ENCODE results near the gene TRAM2. TPM values are rescaled to one million over a fixed set of nuclear protein-coding genes. Genes with fewer than 3 reads are reported as not detected.
A peak's percentile ranks its signal among the peaks of the same experiment; 100 is the strongest.
"Not testable (repeated sequence)": the region's sequence is repeated elsewhere in the genome, so short reads cannot be mapped to it uniquely, and the experiment has no call there.

TRAM2 gene
- total RNA-seq, 1 experiment from 2014 or later, result 12.8 TPM

GRCh38 chr6:52482903-52483670, 93.8 kb downstream of the TRAM2 start:
- Mint-ChIP-seq H3K36me3 (ENCODE audit: insufficient read depth, unreplicated experiment) (no peaks in the 10 kb centered on the region), H3K4me3 (ENCODE audit: low read depth, unreplicated experiment) (no peak overlapping the region), H3K27me3 (ENCODE audit: unreplicated experiment) (no peaks in the 10 kb centered on the region), H3K9me3 (ENCODE audit: low read depth, unreplicated experiment) (no peaks in the 10 kb centered on the region), H3K4me1 (ENCODE audit: low read depth, unreplicated experiment) (peaks cover 27% of the 10 kb centered on the region), H3K27ac (ENCODE audit: unreplicated experiment) (peak overlapping the region; percentile 16)
- no peak for DNase-seq
- BruUV-seq (replicated peaks), result no TSS peak
- intact Hi-C loops (cut with micrococcal nuclease; ENCODE audit: unreplicated experiment), result no loop called here
- CTCF ChIA-PET, result interaction anchor here (1.0 kb wide), 2 partner anchors 12 to 21 kb away, joined by 3 read pairs; no protein-coding TSS in a partner anchor
- TF ChIP-seq CTCF (IDR thresholded peaks at IDR 0.05; ENCODE audit: unreplicated experiment), result no peak

- no TSS peak for BruUV-seq (replicated peaks)
- H3K36me3 Mint-ChIP-seq (ENCODE audit: insufficient read depth, unreplicated experiment), result no peaks in the 10 kb centered on the region
- no peak for TF ChIP-seq CTCF (IDR thresholded peaks at IDR 0.05; ENCODE audit: unreplicated experiment)
- no peak overlapping the region for H3K4me3 Mint-ChIP-seq (ENCODE audit: low read depth, unreplicated experiment)
- H3K27me3 Mint-ChIP-seq (ENCODE audit: unreplicated experiment), result no peaks in the 10 kb centered on the region
- intact Hi-C loops (cut with micrococcal nuclease; ENCODE audit: unreplicated experiment), result no loop called here
- H3K4me1 Mint-ChIP-seq (ENCODE audit: low read depth, unreplicated experiment), result peaks cover 4% of the 10 kb centered on the region
- CTCF ChIA-PET, result no interaction called here
- no peaks in the 10 kb centered on the region for H3K9me3 Mint-ChIP-seq (ENCODE audit: low read depth, unreplicated experiment)
- no peak overlapping the region for H3K27ac Mint-ChIP-seq (ENCODE audit: unreplicated experiment)
- DNase-seq, result no peak
These were observed 101.6 kb downstream of the TRAM2 start for GRCh38 chr6:52475307-52475706.

GRCh38 chr6:52474173-52474572, 102.7 kb downstream of the TRAM2 start:
- Mint-ChIP-seq H3K4me3 (ENCODE audit: low read depth, unreplicated experiment) (no peak overlapping the region), H3K9me3 (ENCODE audit: low read depth, unreplicated experiment) (no peaks in the 10 kb centered on the region), H3K4me1 (ENCODE audit: low read depth, unreplicated experiment) (no peaks in the 10 kb centered on the region), H3K27ac (ENCODE audit: unreplicated experiment) (no peak overlapping the region), H3K36me3 (ENCODE audit: insufficient read depth, unreplicated experiment) (no peaks in the 10 kb centered on the region), H3K27me3 (ENCODE audit: unreplicated experiment) (no peaks in the 10 kb centered on the region)
- DNase-seq, result no peak
- CTCF ChIA-PET, result interaction anchor here (0.9 kb wide), 1 partner anchor 25 kb away, joined by 4 read pairs; no protein-coding TSS in a partner anchor
- intact Hi-C loops (cut with micrococcal nuclease; ENCODE audit: unreplicated experiment), result no loop called here
- BruUV-seq (replicated peaks), result no TSS peak
- TF ChIP-seq CTCF (IDR thresholded peaks at IDR 0.05; ENCODE audit: unreplicated experiment), result no peak

- H3K9me3 Mint-ChIP-seq (ENCODE audit: low read depth, unreplicated experiment); DNase-seq; CTCF ChIA-PET; H3K4me3 Mint-ChIP-seq (ENCODE audit: low read depth, unreplicated experiment); H3K27me3 Mint-ChIP-seq (ENCODE audit: unreplicated experiment); H3K27ac Mint-ChIP-seq (ENCODE audit: unreplicated experiment); BruUV-seq (replicated peaks); intact Hi-C loops (cut with micrococcal nuclease; ENCODE audit: unreplicated experiment); H3K36me3 Mint-ChIP-seq (ENCODE audit: insufficient read depth, unreplicated experiment): not testable (repeated sequence)
- H3K4me1 Mint-ChIP-seq (ENCODE audit: low read depth, unreplicated experiment), result peaks cover 12% of the 10 kb centered on the region
These were observed 115.7 kb downstream of the TRAM2 start for GRCh38 chr6:52461194-52461593.

GRCh38 chr6:52457096-52457495, 119.8 kb downstream of the TRAM2 start:
- Mint-ChIP-seq H3K36me3 (ENCODE audit: insufficient read depth, unreplicated experiment) (no peaks in the 10 kb centered on the region), H3K4me3 (ENCODE audit: low read depth, unreplicated experiment) (no peak overlapping the region), H3K4me1 (ENCODE audit: low read depth, unreplicated experiment) (peaks cover 29% of the 10 kb centered on the region), H3K27me3 (ENCODE audit: unreplicated experiment) (no peaks in the 10 kb centered on the region), H3K27ac (ENCODE audit: unreplicated experiment) (peak overlapping the region; percentile 9), H3K9me3 (ENCODE audit: low read depth, unreplicated experiment) (no peaks in the 10 kb centered on the region)
- intact Hi-C loops (cut with micrococcal nuclease; ENCODE audit: unreplicated experiment), result no loop called here
- CTCF ChIA-PET, result no interaction called here
- no peak for DNase-seq
- BruUV-seq (replicated peaks), result no TSS peak
- no peak for TF ChIP-seq CTCF (IDR thresholded peaks at IDR 0.05; ENCODE audit: unreplicated experiment)

All from Calu3 (cell line).